GM18951 (cell line): ENCODE measurements around the gene GPR171.
"Not testable (repeated sequence)": the region's sequence is repeated elsewhere in the genome, so short reads cannot be mapped to it uniquely, and the experiment has no call there.

Source experiments
- POLR2A ChIP-seq: IDR thresholded peaks from 4 replicates; pipeline ENCODE4 v1.6.1; 2011; ENCODE audit warnings: mild to moderate bottlenecking; ENCODE audit not compliant: insufficient read length, insufficient read depth; ENCODE audit errors: extremely low read depth
- in situ Hi-C: fragments of 300-500 bp; cut with MboI; formaldehyde crosslinking; loops from one replicate; pipeline ENCODE4 v1.12.0; 2022; ENCODE audit warnings: low sequenced_read_pairs, mixed read lengths, inconsistent platforms; ENCODE audit not compliant: unreplicated experiment

GPR171 gene

GRCh38 chr3:151203051-151203420 is at the start of gene GPR171:
Gene GPR171, minus strand, starts transcription at chr3:151203216. Its CDS starts 3,830 bp downstream, at chr3:151199386.
- in situ Hi-C loops = no loop called here
- TF ChIP-seq POLR2A = no peak

DNA sequence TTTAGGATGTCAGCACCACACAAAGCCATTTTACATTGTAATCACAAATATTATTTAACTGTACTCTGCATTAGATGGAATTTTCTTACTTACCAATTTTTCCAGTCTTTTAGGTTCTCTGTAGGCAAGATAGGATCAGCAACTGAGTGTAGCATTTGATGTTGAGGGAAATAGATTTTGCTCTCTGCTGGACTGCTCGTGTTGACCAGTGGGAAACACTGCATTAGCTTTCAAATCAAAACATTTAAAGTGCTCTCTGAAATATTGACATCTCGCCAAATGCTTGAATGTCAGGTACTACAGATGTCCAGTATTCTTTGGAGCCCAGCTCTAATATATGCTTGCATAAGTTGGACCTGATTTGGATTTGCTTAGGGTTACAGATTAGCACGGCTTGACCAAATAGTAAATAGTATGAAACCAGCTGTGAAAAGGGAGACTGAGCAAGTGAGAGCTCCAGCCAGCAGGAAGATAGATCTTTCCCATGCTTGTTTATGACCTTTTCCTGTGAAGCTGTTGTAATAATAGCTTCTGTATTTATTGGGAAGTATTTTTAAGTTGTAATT is 45.8 kb upstream of the GPR171 start:
- no peak for TF ChIP-seq POLR2A
- in situ Hi-C loops = no loop called here

- in situ Hi-C loops = not testable (repeated sequence)
Observed at GRCh38 chr3:151242006-151242405, 39.0 kb upstream of the GPR171 start.

GRCh38 chr3:151236736-151237135 is 33.7 kb upstream of the GPR171 start:
- in situ Hi-C loops = no loop called here
- TF ChIP-seq POLR2A = no peak

GRCh38 chr3:151236316-151236715 is 33.3 kb upstream of the GPR171 start:
- TF ChIP-seq POLR2A = no peak
- in situ Hi-C loops = no loop called here

DNA sequence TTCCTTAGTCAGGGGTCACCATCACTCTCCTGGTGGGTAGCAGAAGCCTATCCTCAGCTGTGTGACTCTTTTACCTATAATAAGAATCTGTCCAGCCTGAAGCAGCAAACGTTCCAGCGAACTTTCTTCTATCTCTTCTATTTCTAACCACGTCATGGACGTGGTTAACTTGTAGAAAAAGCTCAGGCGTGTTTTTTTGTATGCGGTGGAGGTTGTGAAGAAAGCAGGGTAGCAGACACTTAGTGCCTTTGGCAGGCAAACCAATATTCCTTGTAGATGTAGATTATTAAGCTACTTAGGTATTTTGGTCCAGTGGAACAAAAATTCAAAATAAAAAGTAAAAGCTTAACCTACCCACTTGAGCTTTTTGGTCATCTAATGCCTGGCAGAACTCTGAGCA is 31.8 kb upstream of the GPR171 start:
- no peak for TF ChIP-seq POLR2A
- in situ Hi-C loops = no loop called here

GRCh38 chr3:151232991-151233390 is 30.0 kb upstream of the GPR171 start:
- in situ Hi-C loops = no loop called here
- TF ChIP-seq POLR2A = no peak

DNA sequence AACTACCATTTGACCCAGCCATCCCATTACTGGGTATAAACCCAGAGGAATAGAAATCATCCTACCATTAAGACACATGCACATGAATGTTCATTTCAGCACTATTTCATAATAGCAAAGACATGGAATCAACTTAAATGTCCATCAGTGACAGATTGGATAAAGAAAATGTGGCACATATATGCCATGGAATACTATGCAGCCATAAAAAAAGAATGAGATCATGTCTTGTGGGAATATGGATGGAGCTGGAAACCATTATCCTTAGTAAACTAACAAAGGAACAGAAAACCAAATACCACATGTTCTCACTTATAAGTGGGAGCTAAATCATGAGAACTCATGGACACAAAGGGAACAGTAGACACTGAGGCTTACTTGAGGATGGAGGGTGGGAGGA is 29.4 kb upstream of the GPR171 start:
- in situ Hi-C loops = not testable (repeated sequence)

DNA sequence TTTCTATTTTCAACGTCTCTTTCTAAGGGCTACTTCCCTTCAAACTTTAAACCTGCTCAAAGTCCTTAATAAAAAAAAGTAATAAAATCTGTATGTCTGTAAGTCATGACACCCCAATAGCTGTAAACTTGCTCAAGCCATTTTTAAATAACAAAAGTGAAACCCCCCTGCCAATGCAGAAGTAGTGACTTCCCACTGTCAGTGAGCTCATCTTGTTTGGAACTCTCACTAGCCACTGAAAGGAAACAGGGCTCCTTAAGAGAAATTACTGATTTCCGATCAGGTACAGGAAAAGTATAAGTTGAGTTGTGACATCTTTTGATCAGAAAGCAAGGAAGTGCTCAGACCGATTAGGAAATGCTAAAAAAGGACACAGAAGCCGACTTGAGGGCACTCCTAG is 27.6 kb upstream of the GPR171 start:
- in situ Hi-C loops = no loop called here
- TF ChIP-seq POLR2A = no peak

DNA sequence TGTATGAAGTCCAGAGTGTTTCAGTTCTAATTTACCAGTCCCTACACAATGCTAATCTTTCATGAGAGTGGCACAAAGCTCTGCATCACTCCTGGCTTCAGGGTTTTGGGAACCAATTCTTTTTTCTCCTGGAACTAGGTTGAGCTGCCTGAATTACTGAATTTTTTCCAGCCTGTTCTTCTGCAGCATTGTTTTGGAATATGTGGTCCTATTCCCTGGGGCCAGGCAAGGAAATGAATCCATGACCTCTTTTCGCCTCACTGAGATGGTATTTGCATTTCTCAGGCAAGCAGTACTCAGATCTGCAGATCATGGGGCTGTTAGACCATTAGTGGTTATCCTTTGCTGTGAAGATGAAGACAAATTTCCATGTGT is 25.6 kb upstream of the GPR171 start:
- in situ Hi-C loops = loop anchor here (5.0 kb wide), 2 partner anchors 49 to 56 kb away; partner anchors contain the start of gene P2RY14
- TF ChIP-seq POLR2A = no peak

- in situ Hi-C loops = loop anchor here (5.0 kb wide), 2 partner anchors 49 to 56 kb away; partner anchors contain the start of gene P2RY14
- TF ChIP-seq POLR2A = no peak
Observed at GRCh38 chr3:151227807-151228665, 25.0 kb upstream of the GPR171 start.

GRCh38 chr3:151227266-151227806 is 24.3 kb upstream of the GPR171 start:
- in situ Hi-C loops = loop anchor here (5.0 kb wide), 2 partner anchors 50 to 55 kb away; partner anchors contain the start of gene P2RY14
- no peak for TF ChIP-seq POLR2A

DNA sequence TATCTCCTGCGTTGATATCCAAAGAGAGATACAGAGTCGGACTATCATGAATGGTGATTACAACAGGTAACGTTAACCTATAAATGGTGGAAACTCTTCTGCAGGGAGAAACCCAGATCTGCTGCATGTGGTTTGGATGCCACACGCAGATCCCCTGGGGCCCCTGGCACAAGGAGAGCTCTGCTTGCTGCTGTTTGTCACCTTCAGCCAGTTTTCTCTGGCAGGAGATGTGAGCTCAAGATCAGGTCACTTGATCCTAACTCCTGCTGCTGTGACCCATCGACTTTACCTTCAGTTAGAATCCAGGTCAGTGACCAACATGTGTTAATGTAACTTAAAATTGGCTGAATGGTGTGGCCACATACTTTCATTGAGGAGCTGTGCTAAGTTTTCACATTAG is 23.8 kb upstream of the GPR171 start:
- in situ Hi-C loops = loop anchor here (5.0 kb wide), 2 partner anchors 50 to 55 kb away; partner anchors contain the start of gene P2RY14
- no peak for TF ChIP-seq POLR2A

- no peak for TF ChIP-seq POLR2A
- in situ Hi-C loops = loop anchor here (5.0 kb wide), 2 partner anchors 51 to 54 kb away; partner anchors contain the start of gene P2RY14
Observed at GRCh38 chr3:151226088-151226563, 23.1 kb upstream of the GPR171 start.
